Activated CD8-positive, alpha-beta memory T cell treated with anti-CD3 and anti-CD28 coated beads for 48 hours (primary cell): Measurements from ENCODE around the gene TFPI2.

Experiments used
- DNase-seq, 3 experiments: peaks; one replicate each; pipeline ENCODE4 v3.0.0-alpha.2; 2020; ENCODE audit warnings: low read depth in 2 of 3, low spot score in 2 of 3

Gene TFPI2

GRCh38 chr7:93858857-93859256 lies 31.7 kb downstream of the TFPI2 start:
- no peak for DNase-seq

GRCh38 chr7:93856323-93856722 lies 34.2 kb downstream of the TFPI2 start:
- no peak for DNase-seq

GRCh38 chr7:93855797-93856196 lies 34.8 kb downstream of the TFPI2 start:
- DNase-seq = no peak

GRCh38 chr7:93854480-93854879 lies 36.1 kb downstream of the TFPI2 start:
- no peak for DNase-seq

- no peak for DNase-seq
These were observed 39.0 kb downstream of the TFPI2 start for GRCh38 chr7:93851536-93851935.

GRCh38 chr7:93843260-93843659 lies 47.3 kb downstream of the TFPI2 start:
- no peak for DNase-seq

GRCh38 chr7:93838966-93839365 lies 51.6 kb downstream of the TFPI2 start:
- DNase-seq = no peak

- no peak for DNase-seq
These were observed 53.3 kb downstream of the TFPI2 start for GRCh38 chr7:93837245-93837644.

GRCh38 chr7:93836116-93836515 lies 54.4 kb downstream of the TFPI2 start:
- no peak for DNase-seq

GRCh38 chr7:93835702-93836101 lies 54.9 kb downstream of the TFPI2 start:
- DNase-seq = no peak
